ENCODE data around the gene HIVEP3. TPM values are rescaled to one million over a fixed set of nuclear protein-coding genes. Genes with fewer than 3 reads are reported as not detected.
A peak's percentile ranks its signal among the peaks of the same experiment; 100 is the strongest.

Gene HIVEP3
- total RNA-seq, 1 experiment from 2014 or later, result 0.55 TPM

GRCh38 chr1:41892301-41892781 is 26.4 kb downstream of the HIVEP3 start:
- ChIA-PET CTCF (interaction anchor here (0.8 to 2.0 kb wide), 4 partner anchors 27 to 94 kb away, joined by 3 to 11 read pairs (median 4); partner anchors contain the start of gene HIVEP3), POLR2A (no interaction called here)
- Mint-ChIP-seq H3K36me3 (no peaks in the 10 kb centered on the region), H3K4me1 (peaks cover 8% of the 10 kb centered on the region), H3K9me3 (no peaks in the 10 kb centered on the region), H3K4me3 (no peak overlapping the region), H3K27ac (no peak overlapping the region), H3K27me3 (ENCODE audit: low read depth) (no peaks in the 10 kb centered on the region)
- DNase-seq (ENCODE audit: low spot score) (no peak), ATAC-seq (no peak)
- TF ChIP-seq TP53 (CRISPR knock-in tag; IDR thresholded peaks at IDR 0.05), result no peak
- no peak for TF ChIP-seq CREM (CRISPR knock-in tag; IDR thresholded peaks at IDR 0.05)
- no peak for TF ChIP-seq NFATC4 (CRISPR knock-in tag; IDR thresholded peaks at IDR 0.05)
- TF ChIP-seq, protein P1, sequence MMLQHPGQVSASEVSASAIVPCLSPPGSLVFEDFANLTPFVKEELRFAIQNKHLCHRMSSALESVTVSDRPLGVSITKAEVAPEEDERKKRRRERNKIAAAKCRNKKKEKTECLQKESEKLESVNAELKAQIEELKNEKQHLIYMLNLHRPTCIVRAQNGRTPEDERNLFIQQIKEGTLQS (CRISPR knock-in tag; conservative IDR thresholded peaks at IDR 0.05), result no peak
- TF ChIP-seq ZNF317 (CRISPR knock-in tag; IDR thresholded peaks at IDR 0.05; ENCODE audit: borderline replicate concordance, low read depth), result no peak
- no peak for TF ChIP-seq FOXP4 (CRISPR knock-in tag; IDR thresholded peaks at IDR 0.05)
- TF ChIP-seq SMAD3 (CRISPR knock-in tag; IDR thresholded peaks at IDR 0.05; ENCODE audit: borderline replicate concordance), result no peak
- TF ChIP-seq, protein P2, sequence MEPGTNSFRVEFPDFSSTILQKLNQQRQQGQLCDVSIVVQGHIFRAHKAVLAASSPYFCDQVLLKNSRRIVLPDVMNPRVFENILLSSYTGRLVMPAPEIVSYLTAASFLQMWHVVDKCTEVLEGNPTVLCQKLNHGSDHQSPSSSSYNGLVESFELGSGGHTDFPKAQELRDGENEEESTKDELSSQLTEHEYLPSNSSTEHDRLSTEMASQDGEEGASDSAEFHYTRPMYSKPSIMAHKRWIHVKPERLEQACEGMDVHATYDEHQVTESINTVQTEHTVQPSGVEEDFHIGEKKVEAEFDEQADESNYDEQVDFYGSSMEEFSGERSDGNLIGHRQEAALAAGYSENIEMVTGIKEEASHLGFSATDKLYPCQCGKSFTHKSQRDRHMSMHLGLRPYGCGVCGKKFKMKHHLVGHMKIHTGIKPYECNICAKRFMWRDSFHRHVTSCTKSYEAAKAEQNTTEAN (CRISPR knock-in tag; IDR thresholded peaks at IDR 0.05), result no peak
- TF ChIP-seq ZNF232 (CRISPR knock-in tag; IDR thresholded peaks at IDR 0.05), result no peak
- TF ChIP-seq, protein P3, sequence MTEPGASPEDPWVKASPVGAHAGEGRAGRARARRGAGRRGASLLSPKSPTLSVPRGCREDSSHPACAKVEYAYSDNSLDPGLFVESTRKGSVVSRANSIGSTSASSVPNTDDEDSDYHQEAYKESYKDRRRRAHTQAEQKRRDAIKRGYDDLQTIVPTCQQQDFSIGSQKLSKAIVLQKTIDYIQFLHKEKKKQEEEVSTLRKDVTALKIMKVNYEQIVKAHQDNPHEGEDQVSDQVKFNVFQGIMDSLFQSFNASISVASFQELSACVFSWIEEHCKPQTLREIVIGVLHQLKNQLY (CRISPR knock-in tag; IDR thresholded peaks at IDR 0.05), result no peak
- no peak for TF ChIP-seq IRF1 (CRISPR knock-in tag; IDR thresholded peaks at IDR 0.05)
- no peak for TF ChIP-seq HMGA2 (CRISPR knock-in tag; IDR thresholded peaks at IDR 0.05)
- TF ChIP-seq ETV6 (CRISPR knock-in tag; IDR thresholded peaks at IDR 0.05), result no peak
- TF ChIP-seq, protein P4, sequence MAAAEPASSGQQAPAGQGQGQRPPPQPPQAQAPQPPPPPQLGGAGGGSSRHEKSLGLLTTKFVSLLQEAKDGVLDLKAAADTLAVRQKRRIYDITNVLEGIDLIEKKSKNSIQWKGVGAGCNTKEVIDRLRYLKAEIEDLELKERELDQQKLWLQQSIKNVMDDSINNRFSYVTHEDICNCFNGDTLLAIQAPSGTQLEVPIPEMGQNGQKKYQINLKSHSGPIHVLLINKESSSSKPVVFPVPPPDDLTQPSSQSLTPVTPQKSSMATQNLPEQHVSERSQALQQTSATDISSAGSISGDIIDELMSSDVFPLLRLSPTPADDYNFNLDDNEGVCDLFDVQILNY (CRISPR knock-in tag; IDR thresholded peaks at IDR 0.05), result no peak
- TF ChIP-seq GTF2I (CRISPR knock-in tag; conservative IDR thresholded peaks at IDR 0.05), result no peak
- TF ChIP-seq CBFB (CRISPR knock-in tag; IDR thresholded peaks at IDR 0.05; ENCODE audit: low read depth), result no peak

DNA sequence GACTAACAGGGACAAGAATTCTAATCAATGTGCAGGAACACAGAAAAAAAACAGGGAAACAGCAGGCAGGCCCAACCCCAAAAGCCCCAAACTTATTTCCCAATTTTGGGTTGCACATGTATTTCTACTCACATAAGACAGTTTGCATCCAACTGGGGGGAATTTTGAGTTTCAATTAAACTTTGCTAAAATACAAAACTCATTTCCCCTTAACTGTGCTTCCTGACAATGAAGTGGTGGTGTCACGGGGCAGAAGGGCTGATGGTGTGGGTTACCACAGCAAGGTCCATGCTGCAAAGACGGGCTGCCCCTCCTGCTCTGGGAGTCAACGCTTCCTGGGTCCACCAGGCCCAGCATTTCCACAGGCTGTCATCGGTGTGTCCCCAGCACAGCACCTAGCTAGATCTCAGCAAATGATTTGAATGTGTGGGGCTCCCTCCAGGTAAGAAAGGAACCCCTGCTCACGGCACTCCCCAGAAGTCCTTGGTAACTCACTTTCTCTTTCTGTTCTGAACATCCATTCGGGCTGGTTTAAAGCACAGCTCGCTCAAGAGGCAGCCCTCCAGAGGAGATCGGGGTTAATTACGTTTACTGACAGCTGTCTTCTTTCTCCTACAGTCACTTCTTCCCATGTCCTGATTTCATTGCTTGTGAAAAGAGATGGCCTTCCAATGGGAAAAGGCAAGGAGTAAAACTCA is 27.4 kb downstream of the HIVEP3 start:
- no peak overlapping the region for H3K4me3 Mint-ChIP-seq
- CTCF ChIA-PET, result interaction anchor here (0.8 to 2.0 kb wide), 4 partner anchors 9 to 79 kb away, joined by 3 to 11 read pairs (median 4); partner anchors contain the start of gene HIVEP3
- H3K27ac Mint-ChIP-seq, result no peak overlapping the region
- no peaks in the 10 kb centered on the region for H3K36me3 Mint-ChIP-seq
- H3K9me3 Mint-ChIP-seq, result no peaks in the 10 kb centered on the region
- DNase-seq (ENCODE audit: low spot score) (no peak), ATAC-seq (peak; percentile 58)
- no peaks in the 10 kb centered on the region for H3K27me3 Mint-ChIP-seq (ENCODE audit: low read depth)
- POLR2A ChIA-PET, result no interaction called here
- H3K4me1 Mint-ChIP-seq, result peaks cover 5% of the 10 kb centered on the region
- TF ChIP-seq SMAD3 (CRISPR knock-in tag; IDR thresholded peaks at IDR 0.05; ENCODE audit: borderline replicate concordance) (no peak), CTCF (IDR thresholded peaks at IDR 0.05) (no peak), EMX1 (CRISPR knock-in tag; IDR thresholded peaks at IDR 0.05) (no peak), ATF1 (CRISPR knock-in tag; IDR thresholded peaks at IDR 0.05) (no peak), ZNF121 (CRISPR knock-in tag; IDR thresholded peaks at IDR 0.05) (no peak), GRHL2 (CRISPR knock-in tag; IDR thresholded peaks at IDR 0.05; ENCODE audit: insufficient replicate concordance, severe bottlenecking) (no peak), CREM (CRISPR knock-in tag; IDR thresholded peaks at IDR 0.05) (no peak), ZMAT4 (CRISPR knock-in tag; IDR thresholded peaks at IDR 0.05) (no peak), CDX4 (CRISPR knock-in tag; IDR thresholded peaks at IDR 0.05; ENCODE audit: borderline replicate concordance) (no peak)

All from WTC11 (cell line).